ENCODE data around the gene BIRC7.

BIRC7 gene

GRCh38 chr20:63235399-63235983, at the start of gene BIRC7:
Gene BIRC7, plus strand, starts transcription at chr20:63235905. Its CDS starts 192 bp downstream, at chr20:63236097.
- no peaks in the 10 kb centered on the region for H3K36me3 ChIP-seq (ENCODE audit: insufficient read depth, low read length)
- no peak within 1 kb of the TSS for H3K27ac ChIP-seq (ENCODE audit: low read depth, low read length)
- H3K4me1 ChIP-seq (ENCODE audit: insufficient read depth, low read length): peaks cover 2% of the 10 kb centered on the region
- peaks cover 0 to 30% of the 10 kb centered on the region in 2 donors for H3K27me3 ChIP-seq (ENCODE audit: control insufficient read depth in 1 of 2, insufficient read depth in 2 of 2, low read length in 2 of 2)
- no peaks in the 10 kb centered on the region for H3K9me3 ChIP-seq (ENCODE audit: low read length)
- H3K9ac ChIP-seq (ENCODE audit: low read length): no peak within 1 kb of the TSS
- H3K4me3 ChIP-seq (ENCODE audit: low read depth in 1 of 2, low read length in 2 of 2): no peak within 1 kb of the TSS

GRCh38 chr20:63186084-63186483, 49.6 kb upstream of the BIRC7 start:
- Histone ChIP-seq H3K9ac (ENCODE audit: low read length) (no peak overlapping the region), H3K9me3 (ENCODE audit: low read length) (no peaks in the 10 kb centered on the region), H3K27ac (ENCODE audit: low read depth, low read length) (no peak overlapping the region), H3K27me3 (ENCODE audit: control insufficient read depth in 1 of 2, insufficient read depth in 2 of 2, low read length in 2 of 2) (peaks cover under 1 to 4% of the 10 kb centered on the region in 2 donors), H3K4me1 (ENCODE audit: insufficient read depth, low read length) (no peaks in the 10 kb centered on the region), H3K36me3 (ENCODE audit: insufficient read depth, low read length) (no peaks in the 10 kb centered on the region), H3K4me3 (ENCODE audit: low read depth in 1 of 2, low read length in 2 of 2) (no peak overlapping the region)

- H3K4me1 ChIP-seq (ENCODE audit: insufficient read depth, low read length): no peaks in the 10 kb centered on the region
- no peak overlapping the region for H3K4me3 ChIP-seq (ENCODE audit: low read depth in 1 of 2, low read length in 2 of 2)
- no peaks in the 10 kb centered on the region for H3K9me3 ChIP-seq (ENCODE audit: low read length)
- no peak overlapping the region for H3K27ac ChIP-seq (ENCODE audit: low read depth, low read length)
- H3K9ac ChIP-seq (ENCODE audit: low read length): no peak overlapping the region
- H3K27me3 ChIP-seq (ENCODE audit: control insufficient read depth in 1 of 2, insufficient read depth in 2 of 2, low read length in 2 of 2): no peaks in the 10 kb centered on the region
- H3K36me3 ChIP-seq (ENCODE audit: insufficient read depth, low read length): no peaks in the 10 kb centered on the region
These were observed 49.0 kb upstream of the BIRC7 start for GRCh38 chr20:63186528-63187316.

- Histone ChIP-seq H3K9ac (ENCODE audit: low read length) (no peak overlapping the region), H3K4me1 (ENCODE audit: insufficient read depth, low read length) (no peaks in the 10 kb centered on the region)
These were observed 48.2 kb upstream of the BIRC7 start for GRCh38 chr20:63187338-63188158.

GRCh38 chr20:63188159-63188442, 47.6 kb upstream of the BIRC7 start:
- H3K4me1 ChIP-seq (ENCODE audit: insufficient read depth, low read length): no peaks in the 10 kb centered on the region
- H3K9me3 ChIP-seq (ENCODE audit: low read length): no peaks in the 10 kb centered on the region
- H3K27ac ChIP-seq (ENCODE audit: low read depth, low read length): no peak overlapping the region
- H3K27me3 ChIP-seq (ENCODE audit: control insufficient read depth in 1 of 2, insufficient read depth in 2 of 2, low read length in 2 of 2): no peaks in the 10 kb centered on the region
- no peak overlapping the region for H3K4me3 ChIP-seq (ENCODE audit: low read depth in 1 of 2, low read length in 2 of 2)
- H3K9ac ChIP-seq (ENCODE audit: low read length): no peak overlapping the region
- no peaks in the 10 kb centered on the region for H3K36me3 ChIP-seq (ENCODE audit: insufficient read depth, low read length)

More at GRCh38 chr20:63187338-63188158, 48.2 kb upstream of the BIRC7 start:
- H3K27ac ChIP-seq (ENCODE audit: low read depth, low read length): no peak overlapping the region
- H3K36me3 ChIP-seq (ENCODE audit: insufficient read depth, low read length): no peaks in the 10 kb centered on the region
- H3K9me3 ChIP-seq (ENCODE audit: low read length): no peaks in the 10 kb centered on the region
- no peak overlapping the region for H3K4me3 ChIP-seq (ENCODE audit: low read depth in 1 of 2, low read length in 2 of 2)
- no peaks in the 10 kb centered on the region for H3K27me3 ChIP-seq (ENCODE audit: control insufficient read depth in 1 of 2, insufficient read depth in 2 of 2, low read length in 2 of 2)

- no peaks in the 10 kb centered on the region for H3K9me3 ChIP-seq (ENCODE audit: low read length)
- H3K27me3 ChIP-seq (ENCODE audit: control insufficient read depth in 1 of 2, insufficient read depth in 2 of 2, low read length in 2 of 2): no peaks in the 10 kb centered on the region
- H3K4me1 ChIP-seq (ENCODE audit: insufficient read depth, low read length): no peaks in the 10 kb centered on the region
- no peak overlapping the region for H3K4me3 ChIP-seq (ENCODE audit: low read depth in 1 of 2, low read length in 2 of 2)
- no peaks in the 10 kb centered on the region for H3K36me3 ChIP-seq (ENCODE audit: insufficient read depth, low read length)
- no peak overlapping the region for H3K9ac ChIP-seq (ENCODE audit: low read length)
- no peak overlapping the region for H3K27ac ChIP-seq (ENCODE audit: low read depth, low read length)
These were observed 46.9 kb upstream of the BIRC7 start for GRCh38 chr20:63188641-63189321.

GRCh38 chr20:63189322-63189642, 46.4 kb upstream of the BIRC7 start:
- H3K9ac ChIP-seq (ENCODE audit: low read length): no peak overlapping the region
- no peaks in the 10 kb centered on the region for H3K9me3 ChIP-seq (ENCODE audit: low read length)
- no peaks in the 10 kb centered on the region for H3K36me3 ChIP-seq (ENCODE audit: insufficient read depth, low read length)
- H3K27me3 ChIP-seq (ENCODE audit: control insufficient read depth in 1 of 2, insufficient read depth in 2 of 2, low read length in 2 of 2): no peaks in the 10 kb centered on the region
- no peak overlapping the region for H3K27ac ChIP-seq (ENCODE audit: low read depth, low read length)
- no peaks in the 10 kb centered on the region for H3K4me1 ChIP-seq (ENCODE audit: insufficient read depth, low read length)
- no peak overlapping the region for H3K4me3 ChIP-seq (ENCODE audit: low read depth in 1 of 2, low read length in 2 of 2)

GRCh38 chr20:63189846-63190559, 45.7 kb upstream of the BIRC7 start:
- Histone ChIP-seq H3K4me3 (ENCODE audit: low read depth in 1 of 2, low read length in 2 of 2) (no peak overlapping the region), H3K36me3 (ENCODE audit: insufficient read depth, low read length) (peaks cover 3% of the 10 kb centered on the region), H3K9ac (ENCODE audit: low read length) (no peak overlapping the region), H3K4me1 (ENCODE audit: insufficient read depth, low read length) (no peaks in the 10 kb centered on the region), H3K27ac (ENCODE audit: low read depth, low read length) (no peak overlapping the region), H3K9me3 (ENCODE audit: low read length) (no peaks in the 10 kb centered on the region), H3K27me3 (ENCODE audit: control insufficient read depth in 1 of 2, insufficient read depth in 2 of 2, low read length in 2 of 2) (no peaks in the 10 kb centered on the region)

GRCh38 chr20:63190828-63191227, 44.9 kb upstream of the BIRC7 start:
- H3K36me3 ChIP-seq (ENCODE audit: insufficient read depth, low read length): peaks cover 11% of the 10 kb centered on the region
- no peak overlapping the region for H3K27ac ChIP-seq (ENCODE audit: low read depth, low read length)
- no peak overlapping the region for H3K4me3 ChIP-seq (ENCODE audit: low read depth in 1 of 2, low read length in 2 of 2)
- no peaks in the 10 kb centered on the region for H3K9me3 ChIP-seq (ENCODE audit: low read length)
- H3K27me3 ChIP-seq (ENCODE audit: control insufficient read depth in 1 of 2, insufficient read depth in 2 of 2, low read length in 2 of 2): no peaks in the 10 kb centered on the region
- no peaks in the 10 kb centered on the region for H3K4me1 ChIP-seq (ENCODE audit: insufficient read depth, low read length)
- H3K9ac ChIP-seq (ENCODE audit: low read length): no peak overlapping the region

GRCh38 chr20:63191400-63191799, 44.3 kb upstream of the BIRC7 start:
- Histone ChIP-seq H3K4me3 (ENCODE audit: low read depth in 1 of 2, low read length in 2 of 2) (no peak overlapping the region), H3K36me3 (ENCODE audit: insufficient read depth, low read length) (peaks cover 14% of the 10 kb centered on the region)

GRCh38 chr20:63192721-63193120, 43.0 kb upstream of the BIRC7 start:
- H3K4me1 ChIP-seq (ENCODE audit: insufficient read depth, low read length): peaks cover 8% of the 10 kb centered on the region
- H3K36me3 ChIP-seq (ENCODE audit: insufficient read depth, low read length): peaks cover 19% of the 10 kb centered on the region
- H3K9me3 ChIP-seq (ENCODE audit: low read length): no peaks in the 10 kb centered on the region
- H3K27me3 ChIP-seq (ENCODE audit: control insufficient read depth in 1 of 2, insufficient read depth in 2 of 2, low read length in 2 of 2): no peaks in the 10 kb centered on the region
- H3K27ac ChIP-seq (ENCODE audit: low read depth, low read length): no peak overlapping the region
- no peak overlapping the region for H3K4me3 ChIP-seq (ENCODE audit: low read depth in 1 of 2, low read length in 2 of 2)
- H3K9ac ChIP-seq (ENCODE audit: low read length): no peak overlapping the region

More at GRCh38 chr20:63191400-63191799, 44.3 kb upstream of the BIRC7 start:
- H3K9me3 ChIP-seq (ENCODE audit: low read length): no peaks in the 10 kb centered on the region
- H3K4me1 ChIP-seq (ENCODE audit: insufficient read depth, low read length): no peaks in the 10 kb centered on the region
- H3K27me3 ChIP-seq (ENCODE audit: control insufficient read depth in 1 of 2, insufficient read depth in 2 of 2, low read length in 2 of 2): no peaks in the 10 kb centered on the region
- H3K27ac ChIP-seq (ENCODE audit: low read depth, low read length): no peak overlapping the region
- H3K9ac ChIP-seq (ENCODE audit: low read length): no peak overlapping the region
